K562 (cell line): ENCODE measurements around the gene TANK. TPM values are rescaled to one million over a fixed set of nuclear protein-coding genes. Genes with fewer than 3 reads are reported as not detected.

Experiments used
- ATAC-seq: fragments of 200-7000 bp; cut with Tn5 transposase; 3 replicates; pipeline ENCODE4 v1.9.1; 2020; ENCODE audit warnings: moderate library complexity
- BruUV-seq: library from RNA; stranded (reverse); fragments of 400-500 nt; replicated peaks from 2 replicates; lab custom pipeline; 2021; lab: Mats Ljungman, UMichigan
- CTCF ChIA-PET: fragments of 300-600 bp; formaldehyde crosslinking; extraction: SDS; loops from one replicate; lab custom pipeline; 2021; ENCODE audit warnings: low intra/inter-chr PET ratio; lab: Yijun Ruan, JAX
- POLR2A ChIA-PET: fragments of 300-600, 350-650 bp; sonication (Branson Sonifier 250); formaldehyde crosslinking; extraction: SDS; loops from one replicate; lab custom pipeline; 2021; ENCODE audit warnings: antibody characterized with exemption, inconsistent platforms; lab: Yijun Ruan, JAX
- DNase-seq, 4 experiments: peaks; one replicate each; pipeline versions ENCODE4 v3.0.0 to v3.0.0-alpha.2; 2011 to 2018; ENCODE audit warnings: low spot score in 3 of 4, mixed read lengths in 3 of 4; ENCODE audit errors: extremely low read depth in 1 of 4
- FAIRE-seq: peaks from 2 replicates; lab custom pipeline; 2011; peaks lifted over from hg19 to GRCh38; lab: Jason Lieb, UNC
- H2AFZ ChIP-seq: 2 replicates; pipeline ENCODE4 v1.6.0; 2011; ENCODE audit warnings: low read depth, low read length, control low read depth, inconsistent platforms
- H3K27ac ChIP-seq: fragments of 200-600 bp; 3 replicates; pipeline ENCODE4 v1.8.0; 2011; ENCODE audit warnings: low read depth, mild to moderate bottlenecking, control low read depth, inconsistent platforms, low read length, moderate library complexity, mixed read lengths; ENCODE audit errors: extremely low read depth
- H3K27me3 ChIP-seq, 2 experiments: fragments of 300-600 bp in 1 of 2; 2 replicates in 1 of 2; 3 replicates in 1 of 2; pipeline versions ENCODE4 v1.6.0 to v1.8.0; 2011; ENCODE audit warnings: inconsistent platforms in 2 of 2, low read length in 2 of 2, mild to moderate bottlenecking in 1 of 2, mixed read lengths in 1 of 2, moderate library complexity in 1 of 2; ENCODE audit not compliant: control insufficient read depth in 2 of 2, insufficient read depth in 2 of 2
- H3K36me3 ChIP-seq: fragments of 300-600 bp; 3 replicates; pipeline ENCODE4 v1.8.0; 2011; ENCODE audit warnings: mild to moderate bottlenecking, low read length, inconsistent platforms; ENCODE audit not compliant: control insufficient read depth, insufficient read depth
- H3K4me1 ChIP-seq, 2 experiments: fragments of 200-600 bp in 1 of 2; replicated peaks in 1 of 2; 2 replicates in 1 of 2; 3 replicates in 1 of 2; pipeline versions ENCODE4 v1.5.1 to v1.8.0; 2011; ENCODE audit warnings: inconsistent platforms in 2 of 2, low read length in 2 of 2, mild to moderate bottlenecking in 1 of 2, mixed read lengths in 1 of 2, moderate library complexity in 1 of 2; ENCODE audit not compliant: control insufficient read depth in 2 of 2, insufficient read depth in 2 of 2
- H3K4me2 ChIP-seq: 2 replicates; pipeline ENCODE4 v1.6.1; 2011; ENCODE audit warnings: low read length, control low read depth, inconsistent platforms, mixed read lengths; ENCODE audit not compliant: insufficient read depth
- H3K4me3 ChIP-seq: fragments of 200-600 bp; sonication (generic), shearing (Covaris generic); 2 replicates; pipeline ENCODE4 v1.5.1; 2016; ENCODE audit warnings: control low read depth, inconsistent platforms
- H3K79me2 ChIP-seq: fragments of 200-600 bp; 3 replicates; pipeline ENCODE4 v1.8.0; 2011; ENCODE audit warnings: low read length, inconsistent platforms; ENCODE audit not compliant: control insufficient read depth, insufficient read depth
- H3K9ac ChIP-seq, 2 experiments: 2 replicates each; pipeline versions ENCODE4 v1.6.0 to v1.6.1; 2011; ENCODE audit warnings: low read depth in 2 of 2, low read length in 2 of 2, control low read depth in 1 of 2, inconsistent platforms in 1 of 2, mild to moderate bottlenecking in 1 of 2, mixed read lengths in 1 of 2; ENCODE audit not compliant: insufficient read depth in 1 of 2
- H3K9me1 ChIP-seq: one replicate; pipeline ENCODE4 v1.6.0; 2011; ENCODE audit warnings: inconsistent platforms, mild to moderate bottlenecking, low read length, moderate library complexity; ENCODE audit not compliant: control insufficient read depth, insufficient read depth
- H3K9me3 ChIP-seq: replicated peaks from 2 replicates; pipeline ENCODE4 v1.5.1; 2011; ENCODE audit warnings: low read depth, low read length, inconsistent platforms; ENCODE audit not compliant: control insufficient read depth, insufficient read depth
- H4K20me1 ChIP-seq: replicated peaks from 2 replicates; pipeline ENCODE4 v1.6.1; 2011; ENCODE audit warnings: low read length, inconsistent platforms, mixed read lengths; ENCODE audit not compliant: control insufficient read depth, insufficient read depth
- ID3 ChIP-seq, 2 experiments: fragments of 250-450 bp in 1 of 2; fragments of 450-650 bp in 1 of 2; sonication (Bioruptor Pico) in 1 of 2; IDR thresholded peaks; 2 replicates each; pipeline versions ENCODE4 v1.6.1 to v1.8.0; 2016 to 2021; ENCODE audit warnings: mild to moderate bottlenecking in 2 of 2, moderate library complexity in 2 of 2, missing compliant biosample characterization in 1 of 2, missing genetic modification characterization in 1 of 2
- KLF16 ChIP-seq: IDR thresholded peaks from 2 replicates; pipeline ENCODE4 v1.6.1; 2016; ENCODE audit warnings: antibody characterized with exemption
- NFE2L1 ChIP-seq: fragments of 450-650 bp; IDR thresholded peaks from 2 replicates; pipeline ENCODE4 v1.6.1; 2016; ENCODE audit warnings: missing genetic modification characterization, low read depth, mild to moderate bottlenecking, missing compliant biosample characterization, moderate library complexity, borderline replicate concordance
- RBM34 ChIP-seq: fragments of 200-400 bp; formaldehyde crosslinking; IDR thresholded peaks from 2 replicates; pipeline ENCODE4 v1.6.1; 2018; ENCODE audit warnings: low read length, borderline replicate concordance; ENCODE audit not compliant: insufficient read depth
- SETDB1 ChIP-seq: IDR thresholded peaks from one replicate; pipeline ENCODE4 v1.6.1; 2012; ENCODE audit warnings: low read length, control low read depth, inconsistent platforms
- TSHZ1 ChIP-seq: fragments of 250-450 bp; sonication (Bioruptor Pico); IDR thresholded peaks from 2 replicates; pipeline ENCODE4 v1.4.0; 2020; ENCODE audit warnings: mild to moderate bottlenecking, moderate library complexity
- XRCC5 ChIP-seq: fragments of 200-400 bp; formaldehyde crosslinking; IDR thresholded peaks from 2 replicates; pipeline ENCODE4 v1.6.1; 2017; ENCODE audit warnings: low read depth, mild to moderate bottlenecking, low read length
- ZNF354B ChIP-seq: fragments of 250-450 bp; sonication (Bioruptor Pico); IDR thresholded peaks from 2 replicates; pipeline ENCODE4 v1.4.0; 2020
- ZNF408 ChIP-seq: fragments of 250-450 bp; sonication (Bioruptor Pico); IDR thresholded peaks from 2 replicates; pipeline ENCODE4 v1.4.0; 2020; ENCODE audit warnings: low read depth, mild to moderate bottlenecking, moderate library complexity
- ZNF583 ChIP-seq: fragments of 250-450 bp; sonication (Bioruptor Pico); IDR thresholded peaks from 2 replicates; pipeline ENCODE4 v1.4.0; 2020
- ZNF778 ChIP-seq: fragments of 450-650 bp; formaldehyde crosslinking; IDR thresholded peaks from 2 replicates; pipeline ENCODE4 v1.4.0; 2020; ENCODE audit warnings: mild to moderate bottlenecking, moderate library complexity
- WGBS: fragments of 100-300 bp; shearing (Covaris generic); methylation state at CpG from one replicate; pipeline ENCODE4 v1.1.6; 2016; ENCODE audit warnings: low coverage, mixed read lengths; ENCODE audit not compliant: insufficient coverage; ENCODE audit errors: missing lambda C conversion rate; 5-methylcytosine and 5-hydroxymethylcytosine counted together
- in situ Hi-C: fragments of 300-500 bp; cut with MboI; formaldehyde crosslinking; loops from 4 replicates; pipeline ENCODE4 v1.15.0; 2018; ENCODE audit warnings: inconsistent platforms, mixed read lengths
- intact Hi-C: fragments of 100-400 bp; cut with micrococcal nuclease; formaldehyde crosslinking; loops from 2 replicates; pipeline ENCODE4 v1.14.2; 2022
- polyA plus RNA-seq, 8 experiments: library from polyadenylated mRNA; depleted of rRNA in 4 of 8; stranded (reverse) in 5 of 8; unstranded in 3 of 8; fragments of >200 nt; fragmentation: Nextera tagmentation in 2 of 8; fragmentation: Illumina TruSeq in 1 of 8; extraction: Ambion mirVana in 2 of 8; extraction: Trizol in 1 of 8; gene quantifications; 2 replicates each; pipeline versions ENCODE4 v1.2.1 to v1.2.3, GENCODE V29; 2011 to 2014; ENCODE audit warnings: inconsistent platforms in 1 of 8, missing spikeins in 1 of 8
- total RNA-seq, 7 experiments: library from RNA; depleted of rRNA in 6 of 7; stranded (reverse); fragments of >200 nt in 6 of 7; fragmentation: Illumina TruSeq in 2 of 7; extraction: Trizol in 2 of 7; gene quantifications; 2 replicates each; pipeline versions ENCODE4 v1.2.1 to v1.2.3, GENCODE V29; 2011 to 2021; ENCODE audit warnings: low replicate concordance in 1 of 7
- TF ChIP-seq, protein P1 (sequence below), 3 experiments: fragments of 200-800 bp in 1 of 3; sonication (Bioruptor generic) in 1 of 3; sonication (generic) in 1 of 3; formaldehyde crosslinking in 1 of 3; IDR thresholded peaks; 2 replicates each; pipeline versions ENCODE4 v1.6.1 to v1.8.0; 2016 to 2022; ENCODE audit warnings: mild to moderate bottlenecking in 2 of 3, missing compliant biosample characterization in 2 of 3, missing genetic modification characterization in 2 of 3, missing genetic modification reagents in 1 of 3
- TF ChIP-seq, protein P2 (sequence below): fragments of 150-350 bp; conservative IDR thresholded peaks from 2 replicates; pipeline ENCODE4 v1.6.1; 2014; ENCODE audit warnings: low read length

TANK gene
- total and polyA plus RNA-seq, 9 of the 15 experiments (the other 6 are each of a cell fraction or from before 2014, with no cell fraction given): 43.0 to 91.5 (median 54.4) TPM

DNA sequence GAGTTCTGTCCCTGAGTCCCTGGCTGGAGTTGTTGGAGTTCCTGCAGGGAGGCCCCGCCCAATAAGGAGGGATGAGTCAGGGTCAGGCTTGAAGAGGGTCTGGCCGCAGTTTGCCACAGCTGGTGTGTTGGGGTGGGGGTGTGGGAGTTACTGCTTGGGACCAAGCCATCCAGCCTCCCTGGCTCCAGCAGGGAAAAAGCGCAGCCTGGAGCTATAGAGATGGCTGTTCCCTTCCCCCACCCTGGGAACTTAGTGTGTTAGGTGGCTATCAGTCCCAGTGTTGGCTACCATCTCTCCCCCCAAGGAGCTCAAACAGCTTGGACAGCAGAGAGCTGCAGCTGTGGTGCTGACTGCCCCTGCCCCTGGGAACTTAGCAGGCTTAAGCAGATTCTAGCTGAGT is 13.2 kb upstream of the TANK start (continued):
- no peak for TF ChIP-seq TSHZ1 (CRISPR knock-in tag)

- H3K4me2 ChIP-seq: no peak overlapping the region
- 0 out of 2 replicates have a peak, but pooled peaks cover 3% of the 10 kb centered on the region for H3K9me3 ChIP-seq
- DNase-seq (no peak), ATAC-seq (no peak), FAIRE-seq (no peak)
- no peaks in the 10 kb centered on the region for H3K36me3 ChIP-seq
- ChIA-PET POLR2A (interaction anchor here (1.3 kb wide), 1 partner anchor 9 kb away, joined by 7 read pairs; no protein-coding TSS in a partner anchor), CTCF (no interaction called here)
- no peak overlapping the region for H3K4me3 ChIP-seq
- H2AFZ ChIP-seq: no peak overlapping the region
- H3K27ac ChIP-seq: no peak overlapping the region
- in situ Hi-C loops (no loop called here), intact Hi-C loops (no loop called here)
- H3K79me2 ChIP-seq: no peaks in the 10 kb centered on the region
- no TSS peak for BruUV-seq
- no peak overlapping the region for H3K9ac ChIP-seq
- WGBS: 17% methylated on average over 1 of the region's 1 CpG
- H3K27me3 ChIP-seq: no peaks in the 10 kb centered on the region; a peak in 1 of 5 replicates
- H3K9me1 ChIP-seq: no peaks in the 10 kb centered on the region
- no peaks in the 10 kb centered on the region for H3K4me1 ChIP-seq
- no peaks in the 10 kb centered on the region for H4K20me1 ChIP-seq
- TF ChIP-seq ZNF408 (no peak), RBM34 (no peak), ID3 (CRISPR knock-in tag; IDR thresholded peaks at IDR 0.05) (no peak), ID3 (tag; IDR thresholded peaks at IDR 0.05) (no peak), SETDB1 (no peak), ZNF583 (CRISPR knock-in tag) (no peak), ZNF354B (no peak), ZNF778 (no peak), NFE2L1 (tag) (no peak), XRCC5 (no peak), KLF16 (no peak)
- TF ChIP-seq, protein P1, sequence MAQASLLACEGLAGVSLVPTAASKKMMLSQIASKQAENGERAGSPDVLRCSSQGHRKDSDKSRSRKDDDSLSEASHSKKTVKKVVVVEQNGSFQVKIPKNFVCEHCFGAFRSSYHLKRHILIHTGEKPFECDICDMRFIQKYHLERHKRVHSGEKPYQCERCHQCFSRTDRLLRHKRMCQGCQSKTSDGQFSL (CRISPR knock-in tag; IDR thresholded peaks at IDR 0.05): no peak
- TF ChIP-seq, protein P1 (tag; IDR thresholded peaks at IDR 0.05): no peak
- TF ChIP-seq, protein P2, sequence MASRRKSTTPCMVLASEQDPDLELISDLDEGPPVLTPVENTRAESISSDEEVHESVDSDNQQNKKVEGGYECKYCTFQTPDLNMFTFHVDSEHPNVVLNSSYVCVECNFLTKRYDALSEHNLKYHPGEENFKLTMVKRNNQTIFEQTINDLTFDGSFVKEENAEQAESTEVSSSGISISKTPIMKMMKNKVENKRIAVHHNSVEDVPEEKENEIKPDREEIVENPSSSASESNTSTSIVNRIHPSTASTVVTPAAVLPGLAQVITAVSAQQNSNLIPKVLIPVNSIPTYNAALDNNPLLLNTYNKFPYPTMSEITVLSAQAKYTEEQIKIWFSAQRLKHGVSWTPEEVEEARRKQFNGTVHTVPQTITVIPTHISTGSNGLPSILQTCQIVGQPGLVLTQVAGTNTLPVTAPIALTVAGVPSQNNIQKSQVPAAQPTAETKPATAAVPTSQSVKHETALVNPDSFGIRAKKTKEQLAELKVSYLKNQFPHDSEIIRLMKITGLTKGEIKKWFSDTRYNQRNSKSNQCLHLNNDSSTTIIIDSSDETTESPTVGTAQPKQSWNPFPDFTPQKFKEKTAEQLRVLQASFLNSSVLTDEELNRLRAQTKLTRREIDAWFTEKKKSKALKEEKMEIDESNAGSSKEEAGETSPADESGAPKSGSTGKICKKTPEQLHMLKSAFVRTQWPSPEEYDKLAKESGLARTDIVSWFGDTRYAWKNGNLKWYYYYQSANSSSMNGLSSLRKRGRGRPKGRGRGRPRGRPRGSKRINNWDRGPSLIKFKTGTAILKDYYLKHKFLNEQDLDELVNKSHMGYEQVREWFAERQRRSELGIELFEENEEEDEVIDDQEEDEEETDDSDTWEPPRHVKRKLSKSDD: no peak
These were observed 12.4 kb upstream of the TANK start for GRCh38 chr2:161147856-161148255.
